Sigmoid colon (tissue), 4 donors: Measurements from ENCODE around the gene ARL8A.

Experiments used
- CTCF ChIP-seq, 4 experiments: fragments of 450-650 bp in 3 of 4; fragments of 200-600 bp in 1 of 4; IDR thresholded peaks; one replicate each; pipeline ENCODE4 v1.5.1; 2016 to 2019; ENCODE audit warnings: antibody characterized with exemption in 4 of 4, mild to moderate bottlenecking in 3 of 4, moderate library complexity in 2 of 4
- POLR2A ChIP-seq, 2 donors: fragments of 450-650 bp; IDR thresholded peaks; one replicate each; pipeline ENCODE4 v1.6.1; 2016; ENCODE audit warnings: antibody characterized with exemption in 2 of 2, mild to moderate bottlenecking in 2 of 2, moderate library complexity in 2 of 2
- POLR2AphosphoS5 ChIP-seq, 4 donors: sonication (generic); formaldehyde crosslinking; IDR thresholded peaks; one replicate each; pipeline ENCODE4 v1.6.1; 2017; ENCODE audit warnings: antibody characterized with exemption in 4 of 4

DNA sequence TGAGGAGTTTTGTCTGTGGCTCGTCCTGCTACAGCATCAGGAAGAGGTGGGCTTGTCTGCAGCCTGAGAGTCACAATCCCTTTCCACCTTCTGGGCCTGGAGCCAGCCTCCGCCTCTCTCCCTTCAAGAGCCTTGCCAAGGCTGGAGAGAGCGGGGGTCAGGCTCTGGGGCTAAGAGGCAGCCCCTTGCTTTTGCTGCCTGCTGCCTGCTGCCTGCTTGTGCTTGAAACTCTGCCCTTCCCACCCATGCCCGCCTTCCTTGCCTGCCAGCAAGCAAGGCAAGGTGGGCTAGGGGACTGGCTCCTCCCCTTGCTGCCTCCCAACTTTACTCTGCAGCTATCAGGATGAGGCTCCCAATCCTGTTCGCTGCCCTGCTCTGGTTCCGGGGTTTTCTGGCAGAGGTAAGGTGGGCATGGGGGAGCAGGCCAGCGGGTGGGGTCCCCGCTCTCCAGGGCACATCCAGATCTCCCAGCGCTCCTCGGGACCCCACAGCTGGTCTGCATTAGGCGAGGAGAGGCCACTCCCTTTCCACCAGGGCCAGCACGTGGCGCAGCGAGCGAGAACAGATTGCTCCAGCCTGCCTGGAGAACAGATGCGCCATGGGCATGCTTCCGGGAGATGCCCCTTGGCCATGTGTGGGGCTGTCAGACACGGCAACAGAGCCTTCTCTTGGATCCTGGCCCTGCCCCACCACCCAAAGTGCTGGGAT lies 23.3 kb upstream of the ARL8A start:
- TF ChIP-seq CTCF (IDR thresholded peaks at IDR 0.05) (no peak), POLR2A (IDR thresholded peaks at IDR 0.05) (no peak), POLR2AphosphoS5 (IDR thresholded peaks at IDR 0.05) (no peak)
